HepG2 (cell line): Measurements from ENCODE around the gene PCYT2. TPM values are rescaled to one million over a fixed set of nuclear protein-coding genes. Genes with fewer than 3 reads are reported as not detected.

Experiments used
- AGO1 ChIP-seq: fragments of 200-400 bp; formaldehyde crosslinking; IDR thresholded peaks from 2 replicates; pipeline ENCODE4 v1.6.1; 2017; ENCODE audit warnings: mild to moderate bottlenecking, low read depth, low read length, moderate library complexity; ENCODE audit not compliant: poor library complexity, severe bottlenecking
- ARNT2 ChIP-seq: sonication (generic); formaldehyde crosslinking; IDR thresholded peaks from 2 replicates; pipeline ENCODE4 v1.8.0; 2022; ENCODE audit warnings: mild to moderate bottlenecking, low read depth, missing genetic modification reagents, moderate library complexity
- HDAC6 ChIP-seq: fragments of 200-600 bp; sonication (generic); IDR thresholded peaks from 2 replicates; pipeline ENCODE4 v1.7.0; 2017; ENCODE audit warnings: mild to moderate bottlenecking, antibody characterized with exemption, low read length, low read depth
- HNRNPL ChIP-seq: fragments of 200-400 bp; formaldehyde crosslinking; IDR thresholded peaks from 2 replicates; pipeline ENCODE4 v1.6.1; 2017; ENCODE audit warnings: mild to moderate bottlenecking, low read depth, low read length
- MTA1 ChIP-seq: sonication (generic); formaldehyde crosslinking; IDR thresholded peaks from 2 replicates; pipeline ENCODE4 v1.4.0; 2020; ENCODE audit warnings: missing genetic modification reagents, mild to moderate bottlenecking, borderline replicate concordance
- RBM22 ChIP-seq: fragments of 200-400 bp; formaldehyde crosslinking; optimal IDR thresholded peaks from 2 replicates; pipeline ENCODE3; 2017; ENCODE audit warnings: mild to moderate bottlenecking, low read length, moderate library complexity
- SALL2 ChIP-seq: sonication (generic); formaldehyde crosslinking; IDR thresholded peaks from 2 replicates; pipeline ENCODE4 v1.8.1; 2023; ENCODE audit warnings: mild to moderate bottlenecking, missing genetic modification reagents, inconsistent platforms
- TARDBP ChIP-seq: sonication (generic); formaldehyde crosslinking; IDR thresholded peaks from 2 replicates; pipeline ENCODE4 v1.8.0; 2022; ENCODE audit warnings: mild to moderate bottlenecking, missing genetic modification reagents
- ZNF235 ChIP-seq: sonication (generic); formaldehyde crosslinking; IDR thresholded peaks from 2 replicates; pipeline ENCODE4 v1.8.1; 2023; ENCODE audit warnings: mild to moderate bottlenecking, missing genetic modification reagents, borderline replicate concordance
- ZNF383 ChIP-seq: sonication (generic); formaldehyde crosslinking; IDR thresholded peaks from 2 replicates; pipeline ENCODE4 v1.4.0; 2020; ENCODE audit warnings: missing genetic modification reagents, mild to moderate bottlenecking, borderline replicate concordance
- ZNF615 ChIP-seq: sonication (generic); formaldehyde crosslinking; IDR thresholded peaks from 2 replicates; pipeline ENCODE4 v1.5.0; 2020; ENCODE audit warnings: mild to moderate bottlenecking, missing genetic modification reagents, borderline replicate concordance
- ZNF761 ChIP-seq: sonication (generic); formaldehyde crosslinking; conservative IDR thresholded peaks from 2 replicates; pipeline ENCODE4 v1.4.0; 2020; ENCODE audit warnings: mild to moderate bottlenecking, missing genetic modification reagents
- ZNF773 ChIP-seq: sonication (generic); formaldehyde crosslinking; IDR thresholded peaks from 2 replicates; pipeline ENCODE4 v1.4.0; 2020; ENCODE audit warnings: missing genetic modification reagents, borderline replicate concordance
- polyA plus RNA-seq, 8 experiments: library from polyadenylated mRNA; depleted of rRNA in 3 of 8; stranded (reverse) in 7 of 8; unstranded in 1 of 8; fragments of >200 nt; fragmentation: Illumina TruSeq in 4 of 8; extraction: Trizol in 4 of 8; gene quantifications; 2 replicates each; pipeline versions ENCODE4 v1.2.1 to v1.2.3, GENCODE V29; 2011 to 2016; ENCODE audit warnings: low read depth in 4 of 8, missing spikeins in 1 of 8, mixed read lengths in 1 of 8; ENCODE audit not compliant: insufficient read depth in 1 of 8
- total RNA-seq, 5 experiments: library from RNA; depleted of rRNA; stranded (reverse); fragments of >200 nt; fragmentation: Illumina TruSeq; extraction: Trizol; gene quantifications; 2 replicates each; pipeline ENCODE4 v1.2.3, GENCODE V29; 2016; ENCODE audit warnings: low read depth in 1 of 5
- TF ChIP-seq, protein P1 (sequence below): sonication (generic); formaldehyde crosslinking; IDR thresholded peaks from 2 replicates; pipeline ENCODE4 v1.5.0; 2020; ENCODE audit warnings: missing genetic modification reagents
- TF ChIP-seq, protein P2 (sequence below): sonication (generic); formaldehyde crosslinking; IDR thresholded peaks from 2 replicates; pipeline ENCODE4 v1.5.0; 2020; ENCODE audit warnings: mild to moderate bottlenecking, missing genetic modification reagents, moderate library complexity
- TF ChIP-seq, protein P3 (sequence below): sonication (generic); formaldehyde crosslinking; IDR thresholded peaks from 2 replicates; pipeline ENCODE4 v1.4.0; 2020; ENCODE audit warnings: missing genetic modification reagents

Gene PCYT2
- total and polyA plus RNA-seq, 2 of the 13 experiments (the other 11 are each of a cell fraction or from before 2014, with no cell fraction given) = 147 to 297 TPM

GRCh38 chr17:81931557-81932332, 20.5 kb upstream of the PCYT2 start (continued):
- TF ChIP-seq HDAC6 = no peak
- 0 out of 2 replicates have a peak, but pooled peaks have one; percentile 49 for TF ChIP-seq ZNF761 (CRISPR knock-in tag)
- peak; percentile 84 for TF ChIP-seq RBM22
- peak; percentile 57; the same call in 1 of the 2 replicates for TF ChIP-seq HNRNPL
- TF ChIP-seq, protein P1, sequence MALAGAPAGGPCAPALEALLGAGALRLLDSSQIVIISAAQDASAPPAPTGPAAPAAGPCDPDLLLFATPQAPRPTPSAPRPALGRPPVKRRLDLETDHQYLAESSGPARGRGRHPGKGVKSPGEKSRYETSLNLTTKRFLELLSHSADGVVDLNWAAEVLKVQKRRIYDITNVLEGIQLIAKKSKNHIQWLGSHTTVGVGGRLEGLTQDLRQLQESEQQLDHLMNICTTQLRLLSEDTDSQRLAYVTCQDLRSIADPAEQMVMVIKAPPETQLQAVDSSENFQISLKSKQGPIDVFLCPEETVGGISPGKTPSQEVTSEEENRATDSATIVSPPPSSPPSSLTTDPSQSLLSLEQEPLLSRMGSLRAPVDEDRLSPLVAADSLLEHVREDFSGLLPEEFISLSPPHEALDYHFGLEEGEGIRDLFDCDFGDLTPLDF (CRISPR knock-in tag) = no peak
- TF ChIP-seq ZNF235 (CRISPR knock-in tag) = no peak
- TF ChIP-seq ZNF773 = no peak
- TF ChIP-seq ZNF615 (CRISPR knock-in tag) = 0 out of 2 replicates have a peak, but pooled peaks have one; percentile 40
- no peak for TF ChIP-seq ZNF383 (CRISPR knock-in tag)
- TF ChIP-seq, protein P2, sequence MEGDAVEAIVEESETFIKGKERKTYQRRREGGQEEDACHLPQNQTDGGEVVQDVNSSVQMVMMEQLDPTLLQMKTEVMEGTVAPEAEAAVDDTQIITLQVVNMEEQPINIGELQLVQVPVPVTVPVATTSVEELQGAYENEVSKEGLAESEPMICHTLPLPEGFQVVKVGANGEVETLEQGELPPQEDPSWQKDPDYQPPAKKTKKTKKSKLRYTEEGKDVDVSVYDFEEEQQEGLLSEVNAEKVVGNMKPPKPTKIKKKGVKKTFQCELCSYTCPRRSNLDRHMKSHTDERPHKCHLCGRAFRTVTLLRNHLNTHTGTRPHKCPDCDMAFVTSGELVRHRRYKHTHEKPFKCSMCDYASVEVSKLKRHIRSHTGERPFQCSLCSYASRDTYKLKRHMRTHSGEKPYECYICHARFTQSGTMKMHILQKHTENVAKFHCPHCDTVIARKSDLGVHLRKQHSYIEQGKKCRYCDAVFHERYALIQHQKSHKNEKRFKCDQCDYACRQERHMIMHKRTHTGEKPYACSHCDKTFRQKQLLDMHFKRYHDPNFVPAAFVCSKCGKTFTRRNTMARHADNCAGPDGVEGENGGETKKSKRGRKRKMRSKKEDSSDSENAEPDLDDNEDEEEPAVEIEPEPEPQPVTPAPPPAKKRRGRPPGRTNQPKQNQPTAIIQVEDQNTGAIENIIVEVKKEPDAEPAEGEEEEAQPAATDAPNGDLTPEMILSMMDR (CRISPR knock-in tag) = no peak
- TF ChIP-seq MTA1 (CRISPR knock-in tag) = 0 out of 2 replicates have a peak, but pooled peaks have one; percentile 17
- 0 out of 2 replicates have a peak, but pooled peaks have one; percentile 1 for TF ChIP-seq ARNT2 (CRISPR knock-in tag)
- TF ChIP-seq AGO1 = peak; percentile 99
- TF ChIP-seq TARDBP (CRISPR knock-in tag) = peak; percentile 61
- TF ChIP-seq SALL2 (CRISPR knock-in tag) = no peak
- TF ChIP-seq, protein P3, sequence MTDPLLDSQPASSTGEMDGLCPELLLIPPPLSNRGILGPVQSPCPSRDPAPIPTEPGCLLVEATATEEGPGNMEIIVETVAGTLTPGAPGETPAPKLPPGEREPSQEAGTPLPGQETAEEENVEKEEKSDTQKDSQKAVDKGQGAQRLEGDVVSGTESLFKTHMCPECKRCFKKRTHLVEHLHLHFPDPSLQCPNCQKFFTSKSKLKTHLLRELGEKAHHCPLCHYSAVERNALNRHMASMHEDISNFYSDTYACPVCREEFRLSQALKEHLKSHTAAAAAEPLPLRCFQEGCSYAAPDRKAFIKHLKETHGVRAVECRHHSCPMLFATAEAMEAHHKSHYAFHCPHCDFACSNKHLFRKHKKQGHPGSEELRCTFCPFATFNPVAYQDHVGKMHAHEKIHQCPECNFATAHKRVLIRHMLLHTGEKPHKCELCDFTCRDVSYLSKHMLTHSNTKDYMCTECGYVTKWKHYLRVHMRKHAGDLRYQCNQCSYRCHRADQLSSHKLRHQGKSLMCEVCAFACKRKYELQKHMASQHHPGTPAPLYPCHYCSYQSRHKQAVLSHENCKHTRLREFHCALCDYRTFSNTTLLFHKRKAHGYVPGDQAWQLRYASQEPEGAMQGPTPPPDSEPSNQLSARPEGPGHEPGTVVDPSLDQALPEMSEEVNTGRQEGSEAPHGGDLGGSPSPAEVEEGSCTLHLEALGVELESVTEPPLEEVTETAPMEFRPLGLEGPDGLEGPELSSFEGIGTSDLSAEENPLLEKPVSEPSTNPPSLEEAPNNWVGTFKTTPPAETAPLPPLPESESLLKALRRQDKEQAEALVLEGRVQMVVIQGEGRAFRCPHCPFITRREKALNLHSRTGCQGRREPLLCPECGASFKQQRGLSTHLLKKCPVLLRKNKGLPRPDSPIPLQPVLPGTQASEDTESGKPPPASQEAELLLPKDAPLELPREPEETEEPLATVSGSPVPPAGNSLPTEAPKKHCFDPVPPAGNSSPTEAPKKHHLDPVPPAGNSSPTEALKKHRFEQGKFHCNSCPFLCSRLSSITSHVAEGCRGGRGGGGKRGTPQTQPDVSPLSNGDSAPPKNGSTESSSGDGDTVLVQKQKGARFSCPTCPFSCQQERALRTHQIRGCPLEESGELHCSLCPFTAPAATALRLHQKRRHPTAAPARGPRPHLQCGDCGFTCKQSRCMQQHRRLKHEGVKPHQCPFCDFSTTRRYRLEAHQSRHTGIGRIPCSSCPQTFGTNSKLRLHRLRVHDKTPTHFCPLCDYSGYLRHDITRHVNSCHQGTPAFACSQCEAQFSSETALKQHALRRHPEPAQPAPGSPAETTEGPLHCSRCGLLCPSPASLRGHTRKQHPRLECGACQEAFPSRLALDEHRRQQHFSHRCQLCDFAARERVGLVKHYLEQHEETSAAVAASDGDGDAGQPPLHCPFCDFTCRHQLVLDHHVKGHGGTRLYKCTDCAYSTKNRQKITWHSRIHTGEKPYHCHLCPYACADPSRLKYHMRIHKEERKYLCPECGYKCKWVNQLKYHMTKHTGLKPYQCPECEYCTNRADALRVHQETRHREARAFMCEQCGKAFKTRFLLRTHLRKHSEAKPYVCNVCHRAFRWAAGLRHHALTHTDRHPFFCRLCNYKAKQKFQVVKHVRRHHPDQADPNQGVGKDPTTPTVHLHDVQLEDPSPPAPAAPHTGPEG (CRISPR knock-in tag) = 0 out of 2 replicates have a peak, but pooled peaks have one; percentile 0
- TF ChIP-seq, all 625 proteins: peak for 70
